IMR-90 (cell line): ENCODE results near the gene TBX4. TPM values are rescaled to one million over a fixed set of nuclear protein-coding genes. Genes with fewer than 3 reads are reported as not detected.

ENCODE experiments used
- ATAC-seq: fragments of 200-7000 bp; cut with Tn5 transposase; 2 replicates; pipeline ENCODE4 v1.9.1; 2020; ENCODE audit warnings: low read depth, mild to moderate bottlenecking, moderate library complexity
- BruUV-seq: library from RNA; stranded (reverse); fragments of 400-500 nt; replicated peaks from 2 replicates; lab custom pipeline; 2021; lab: Mats Ljungman, UMichigan
- CTCF ChIA-PET: fragments of 300-600 bp; formaldehyde crosslinking; extraction: SDS; loops from one replicate; lab custom pipeline; 2021; ENCODE audit warnings: antibody characterized with exemption; lab: Yijun Ruan, JAX
- POLR2A ChIA-PET: fragments of 300-600 bp; sonication (Branson Sonifier 250); formaldehyde crosslinking; loops from one replicate; lab custom pipeline; 2022; ENCODE audit warnings: antibody characterized with exemption; ENCODE audit not compliant: unreplicated experiment; lab: Charles Lee
- DNase-seq: peaks from one replicate; pipeline ENCODE4 v3.0.0; 2013
- H2AFZ ChIP-seq: replicated peaks from 2 replicates; pipeline ENCODE3; 2013; ENCODE audit warnings: low read length, mild to moderate bottlenecking; ENCODE audit not compliant: poor library complexity
- H2AK5ac ChIP-seq: 2 replicates; pipeline ENCODE4 v1.6.1; 2013; ENCODE audit warnings: low read depth, low read length, inconsistent platforms
- H2AK9ac ChIP-seq: replicated peaks from 2 replicates; pipeline ENCODE3; 2013; ENCODE audit warnings: mild to moderate bottlenecking, low read depth, low read length, moderate library complexity; ENCODE audit not compliant: poor library complexity
- H2BK120ac ChIP-seq: 2 replicates; pipeline ENCODE4 v1.6.1; 2013; ENCODE audit warnings: low read depth, low read length, inconsistent platforms
- H2BK15ac ChIP-seq: 3 replicates; pipeline ENCODE4 v1.6.1; 2013; ENCODE audit warnings: low read depth, low read length, inconsistent platforms
- H2BK20ac ChIP-seq: 2 replicates; pipeline ENCODE4 v1.6.1; 2013; ENCODE audit warnings: low read depth, mild to moderate bottlenecking, inconsistent platforms, low read length, moderate library complexity
- H2BK5ac ChIP-seq: 2 replicates; pipeline ENCODE4 v1.6.1; 2013; ENCODE audit warnings: mild to moderate bottlenecking, low read depth, low read length, inconsistent platforms; ENCODE audit not compliant: poor library complexity, severe bottlenecking
- H3K14ac ChIP-seq: replicated peaks from 2 replicates; pipeline ENCODE4 v1.6.1; 2013; ENCODE audit warnings: low read depth, low read length, inconsistent platforms
- H3K18ac ChIP-seq: 2 replicates; pipeline ENCODE4 v1.6.1; 2013; ENCODE audit warnings: low read depth, low read length, control low read depth
- H3K23ac ChIP-seq: 2 replicates; pipeline ENCODE4 v1.6.1; 2013; ENCODE audit warnings: low read depth, low read length, inconsistent platforms
- H3K27ac ChIP-seq: 2 replicates; pipeline ENCODE4 v1.5.1; 2013; ENCODE audit warnings: mild to moderate bottlenecking, control low read depth, low read length; ENCODE audit not compliant: insufficient read depth
- H3K27me3 ChIP-seq: 2 replicates; pipeline ENCODE4 v1.6.1; 2013; ENCODE audit warnings: low read length; ENCODE audit not compliant: control insufficient read depth, insufficient read depth
- H3K36me3 ChIP-seq: 2 replicates; pipeline ENCODE4 v1.6.1; 2013; ENCODE audit warnings: low read length, mixed read lengths; ENCODE audit not compliant: control insufficient read depth, insufficient read depth
- H3K4ac ChIP-seq: 2 replicates; pipeline ENCODE4 v1.6.1; 2013; ENCODE audit warnings: low read depth, low read length, inconsistent platforms
- H3K4me1 ChIP-seq: 2 replicates; pipeline ENCODE4 v1.6.1; 2013; ENCODE audit warnings: low read length, mixed read lengths; ENCODE audit not compliant: control insufficient read depth, insufficient read depth
- H3K4me2 ChIP-seq: 2 replicates; pipeline ENCODE4 v1.6.1; 2013; ENCODE audit warnings: low read depth, mild to moderate bottlenecking, control low read depth, low read length, moderate library complexity
- H3K4me3 ChIP-seq: 2 replicates; pipeline ENCODE4 v1.5.1; 2013; ENCODE audit warnings: low read depth, mild to moderate bottlenecking, control low read depth, low read length, moderate library complexity; ENCODE audit not compliant: insufficient read depth
- H3K56ac ChIP-seq: 2 replicates; pipeline ENCODE4 v1.6.1; 2013; ENCODE audit warnings: low read length, inconsistent platforms; ENCODE audit not compliant: insufficient read depth; ENCODE audit errors: extremely low read depth
- H3K79me1 ChIP-seq, 2 experiments: 2 replicates each; pipeline ENCODE4 v1.6.1; 2013; ENCODE audit warnings: low read length in 2 of 2, inconsistent platforms in 1 of 2, low read depth in 1 of 2
- H3K9ac ChIP-seq: 2 replicates; pipeline ENCODE4 v1.6.1; 2013; ENCODE audit warnings: low read depth, low read length, control low read depth
- H3K9me1 ChIP-seq: 2 replicates; pipeline ENCODE4 v1.6.1; 2013; ENCODE audit warnings: low read length, inconsistent platforms; ENCODE audit not compliant: insufficient read depth
- H3K9me3 ChIP-seq: 2 replicates; pipeline ENCODE4 v1.6.1; 2013; ENCODE audit warnings: low read length; ENCODE audit not compliant: control insufficient read depth, insufficient read depth
- H4K20me1 ChIP-seq: 2 replicates; pipeline ENCODE4 v1.6.1; 2013; ENCODE audit warnings: low read length, inconsistent platforms; ENCODE audit not compliant: insufficient read depth
- H4K5ac ChIP-seq: 2 replicates; pipeline ENCODE4 v1.6.1; 2013; ENCODE audit warnings: mild to moderate bottlenecking, low read depth, low read length, control low read depth
- H4K8ac ChIP-seq, 2 experiments: 2 replicates each; pipeline ENCODE4 v1.6.1; 2013; ENCODE audit warnings: low read depth in 2 of 2, low read length in 2 of 2, control low read depth in 1 of 2, inconsistent platforms in 1 of 2
- H4K91ac ChIP-seq: 2 replicates; pipeline ENCODE4 v1.6.1; 2013; ENCODE audit warnings: low read depth, low read length, inconsistent platforms; ENCODE audit not compliant: insufficient read depth
- CEBPB ChIP-seq: IDR thresholded peaks from 2 replicates; pipeline ENCODE4 v1.6.1; 2012; ENCODE audit warnings: low read depth, low read length, improper control_type of control experiment
- POLR2A ChIP-seq: IDR thresholded peaks from 2 replicates; pipeline ENCODE4 v1.6.1; 2012; ENCODE audit warnings: mild to moderate bottlenecking, low read depth, low read length
- WGBS, 2 experiments: methylation state at CpG; one replicate each; pipeline versions ENCODE4 v1.1.5 to v1.1.7; 2013; ENCODE audit warnings: missing lambda C conversion rate in 2 of 2; ENCODE audit not compliant: insufficient read length in 1 of 2; ENCODE audit errors: extremely low coverage in 2 of 2; 5-methylcytosine and 5-hydroxymethylcytosine counted together
- dilution Hi-C: fragments of 300-500 bp; cut with HindIII; formaldehyde crosslinking; loops from one replicate; pipeline ENCODE4 v1.14.3; 2018; ENCODE audit warnings: low sequenced_read_pairs; ENCODE audit not compliant: unreplicated experiment
- in situ Hi-C: fragments of 300-500 bp; cut with MboI; formaldehyde crosslinking; loops from 3 replicates; pipeline ENCODE4 v1.14.3; 2019; ENCODE audit warnings: low sequenced_read_pairs, inconsistent platforms, mixed read lengths
- intact Hi-C: fragments of 100-400 bp; cut with micrococcal nuclease; formaldehyde crosslinking; loops from 2 replicates; pipeline ENCODE4 v1.10.0; 2022
- polyA plus RNA-seq, 3 experiments: library from polyadenylated mRNA; depleted of rRNA; stranded (reverse); fragments of >200 nt; gene quantifications; 2 replicates each; pipeline ENCODE4 v1.2.3, GENCODE V29; 2012; ENCODE audit warnings: low replicate concordance in 1 of 3
- total RNA-seq: library from RNA; depleted of rRNA; stranded (reverse); fragments of >200 nt; gene quantifications from 2 replicates; pipeline ENCODE4 v1.2.3, GENCODE V29; 2012

The TBX4 gene
- total and polyA plus RNA-seq, 2 of the 4 experiments (the other 2 are of a cell fraction): 0.05 TPM; not detected in 1

DNA sequence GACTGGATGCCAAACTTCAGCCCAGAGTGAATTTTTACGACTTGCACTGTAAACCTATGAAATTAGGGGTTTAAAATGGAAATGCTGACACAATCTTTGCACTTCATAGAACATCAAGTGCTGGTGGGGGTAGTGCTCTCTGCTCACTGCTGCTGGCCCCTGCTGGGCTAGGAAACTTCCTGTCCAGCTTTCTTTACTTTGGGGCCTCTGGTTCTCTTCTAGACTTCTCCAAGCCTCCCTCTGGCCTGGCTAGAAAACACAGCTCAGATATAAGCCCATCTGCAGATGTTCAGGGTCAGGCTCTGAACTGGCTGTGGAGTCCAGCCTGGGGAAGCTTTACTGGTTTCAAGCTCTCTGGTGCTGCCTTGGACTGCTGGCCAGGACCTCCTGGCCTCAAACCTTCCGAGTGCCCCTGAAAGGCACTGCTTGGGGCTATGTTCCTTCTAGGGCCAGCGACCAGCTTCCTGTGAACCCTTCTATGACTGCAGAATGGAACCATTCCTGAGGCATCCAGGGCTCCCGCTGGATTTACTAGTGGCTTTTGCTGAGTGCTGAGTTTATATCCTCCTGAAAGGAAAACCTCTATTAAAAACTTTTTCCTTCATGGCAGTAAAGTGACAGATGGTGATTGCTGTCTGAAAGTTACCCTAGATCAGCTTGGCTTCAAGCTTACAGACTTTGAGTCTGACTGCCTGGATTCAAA lies 59.4 kb downstream of the TBX4 start:
- Histone ChIP-seq H3K4me1 (no peaks in the 10 kb centered on the region), H2AFZ (no peak overlapping the region), H3K56ac (no peak overlapping the region), H3K9me3 (no peaks in the 10 kb centered on the region), H2BK120ac (no peak overlapping the region), H4K20me1 (no peaks in the 10 kb centered on the region), H2BK5ac (no peak overlapping the region), H3K4me2 (no peak overlapping the region), H3K27me3 (peaks cover 7% of the 10 kb centered on the region), H3K14ac (no peak overlapping the region), H2BK15ac (no peak overlapping the region), H4K5ac (no peak overlapping the region), H2AK5ac (no peak overlapping the region), H2BK20ac (no peak overlapping the region), H3K79me1 (no peaks in the 10 kb centered on the region), H3K18ac (no peak overlapping the region), H3K36me3 (no peaks in the 10 kb centered on the region), H3K4ac (no peak overlapping the region), H3K27ac (no peak overlapping the region), H4K8ac (no peak overlapping the region), H3K23ac (no peak overlapping the region), H2AK9ac (no peak overlapping the region), H3K4me3 (no peak overlapping the region), H4K91ac (no peak overlapping the region), H3K9me1 (no peaks in the 10 kb centered on the region), H3K9ac (no peak overlapping the region)
- dilution Hi-C loops (no loop called here), in situ Hi-C loops (no loop called here), intact Hi-C loops (no loop called here)
- CTCF ChIA-PET: no interaction called here
- POLR2A ChIA-PET: no interaction called here
- WGBS, 2 experiments: 67% methylated on average over 1 of the region's 4 CpGs; no CpG with 5 or more reads in 1 of the 2 experiments
- ATAC-seq (no peak), DNase-seq (no peak)
- no TSS peak for BruUV-seq
- TF ChIP-seq POLR2A (no peak), CEBPB (no peak)
